HG03139 (cell line): ENCODE measurements around the gene PDE4DIP.
"Not testable (repeated sequence)": the region's sequence is repeated elsewhere in the genome, so short reads cannot be mapped to it uniquely, and the experiment has no call there.

Source experiments
- ATAC-seq: cut with Tn5 transposase; IDR thresholded peaks from one replicate; pipeline ENCODE4 v1.9.1; 2021; ENCODE audit not compliant: unreplicated experiment

Gene PDE4DIP

DNA sequence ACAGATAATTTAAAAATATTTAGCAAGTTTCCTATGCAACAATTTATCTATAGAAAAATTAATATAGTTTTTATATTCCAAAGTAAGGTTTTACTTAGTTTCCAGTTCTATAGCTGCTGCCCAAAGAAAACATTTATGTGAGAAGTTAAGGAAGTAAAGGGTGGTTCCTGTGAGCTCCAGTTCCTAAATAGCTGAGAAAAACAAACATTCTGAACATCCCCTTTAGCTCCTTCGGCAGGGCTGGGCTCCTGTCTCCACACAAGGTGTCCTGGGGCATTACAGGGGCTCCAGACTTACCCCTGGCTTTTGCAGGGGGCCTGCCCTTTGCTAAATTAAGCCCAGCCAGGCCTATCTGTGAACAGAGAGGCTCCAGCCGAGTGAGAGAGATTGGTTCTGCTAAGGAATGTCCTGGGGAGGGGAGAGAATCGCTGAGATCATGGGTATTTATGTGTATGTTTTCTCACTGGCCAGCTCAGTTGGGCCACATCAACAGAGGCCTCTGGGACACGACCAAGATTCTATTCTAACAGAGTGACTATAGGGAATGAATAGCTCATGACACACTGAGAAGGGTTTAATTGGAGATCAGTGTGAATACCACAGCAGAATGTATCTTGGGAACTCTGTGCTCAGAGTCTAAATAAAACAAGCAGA is 72.6 kb downstream of the PDE4DIP start:
- ATAC-seq: not testable (repeated sequence)

DNA sequence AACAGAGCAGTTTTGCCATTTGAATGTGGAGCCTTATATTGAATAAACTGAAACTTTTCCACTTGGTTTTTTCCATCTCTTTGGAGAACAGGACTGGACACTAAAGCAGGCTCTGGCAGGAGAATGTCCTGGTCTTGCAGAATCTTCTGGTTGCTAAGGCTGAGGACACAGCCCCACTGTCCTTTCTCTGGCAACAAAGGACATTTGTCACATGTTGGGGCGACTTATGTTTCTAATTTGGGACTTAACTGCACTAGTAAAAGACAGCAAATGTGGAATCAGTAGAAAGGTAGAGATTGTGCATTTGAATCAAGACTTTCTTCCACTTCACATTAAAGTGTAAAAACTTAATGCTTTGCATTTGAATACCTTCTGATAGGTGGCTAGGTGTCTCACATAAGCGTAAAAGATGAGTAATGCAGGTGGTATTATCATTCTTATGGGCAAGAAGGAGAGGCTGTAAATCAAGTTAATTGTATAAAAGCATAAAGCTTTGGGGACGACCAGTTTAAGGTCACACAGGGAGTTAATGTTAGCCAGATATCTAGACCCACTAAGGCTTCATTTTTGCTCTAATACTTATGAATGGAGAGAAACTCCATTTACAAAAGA is 74.7 kb downstream of the PDE4DIP start:
- not testable (repeated sequence) for ATAC-seq

DNA sequence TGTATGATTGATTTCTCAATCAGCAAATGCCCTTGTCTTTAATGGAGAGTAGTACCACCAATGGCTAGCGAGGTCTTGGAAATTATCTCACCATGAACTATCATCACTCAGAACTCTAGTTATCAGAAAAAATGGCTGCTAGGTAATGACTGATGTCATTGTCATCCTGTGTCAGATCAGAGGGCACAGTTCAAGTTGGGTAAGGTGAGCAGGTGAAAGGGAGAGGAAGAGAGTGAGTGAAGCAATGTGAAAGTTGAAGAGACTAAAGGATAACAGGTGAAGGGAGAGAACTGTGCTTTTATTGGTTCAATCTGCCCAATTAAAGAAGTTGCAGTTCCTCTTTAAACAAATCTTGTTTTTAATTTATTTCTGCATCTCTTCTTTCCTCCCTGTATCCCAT is 76.8 kb downstream of the PDE4DIP start:
- ATAC-seq: not testable (repeated sequence)

DNA sequence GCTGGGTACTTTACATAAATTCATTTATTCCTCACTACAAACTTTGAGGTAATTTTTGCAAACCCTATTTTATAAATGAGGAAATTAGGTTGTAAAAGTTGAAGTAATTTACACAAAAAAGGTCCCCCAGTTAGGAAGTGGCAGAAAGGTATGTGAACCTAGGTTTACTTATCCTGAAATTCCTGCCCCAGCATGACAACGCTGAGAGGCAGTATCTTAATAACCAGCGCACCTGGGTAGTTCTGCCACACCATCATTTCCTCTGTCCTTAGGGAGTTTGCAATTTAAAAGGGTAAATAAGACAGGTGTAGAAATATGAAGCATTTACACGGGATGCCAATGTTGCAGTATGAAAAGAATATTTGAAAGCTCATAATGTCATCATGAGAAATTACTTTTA is 79.6 kb downstream of the PDE4DIP start:
- ATAC-seq: not testable (repeated sequence)

GRCh38 chr1:148927645-148928044 is 83.4 kb downstream of the PDE4DIP start:
- ATAC-seq: not testable (repeated sequence)

GRCh38 chr1:148929253-148929652 is 85.0 kb downstream of the PDE4DIP start:
- ATAC-seq: not testable (repeated sequence)

- ATAC-seq: not testable (repeated sequence)
Observed at GRCh38 chr1:148935381-148936002, 91.3 kb downstream of the PDE4DIP start.

DNA sequence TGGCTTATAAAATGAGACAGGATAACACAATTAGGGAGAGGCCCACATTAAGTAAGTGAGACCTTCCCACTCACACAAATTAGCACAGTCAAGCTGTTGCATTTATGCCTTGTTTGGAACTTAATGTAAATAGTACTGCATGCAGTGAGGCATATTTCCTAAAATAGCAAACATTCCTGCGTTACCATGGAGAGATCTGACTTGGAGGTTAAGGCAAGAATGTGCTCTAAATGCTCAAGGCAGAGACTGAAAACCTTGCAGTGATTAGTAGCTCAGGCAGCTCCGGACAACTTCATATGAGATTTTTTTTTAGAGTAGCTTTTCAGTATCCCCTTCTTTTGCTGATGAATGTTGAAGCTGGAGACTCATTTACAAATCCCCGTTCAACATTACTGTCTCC is 98.7 kb downstream of the PDE4DIP start:
- not testable (repeated sequence) for ATAC-seq

DNA sequence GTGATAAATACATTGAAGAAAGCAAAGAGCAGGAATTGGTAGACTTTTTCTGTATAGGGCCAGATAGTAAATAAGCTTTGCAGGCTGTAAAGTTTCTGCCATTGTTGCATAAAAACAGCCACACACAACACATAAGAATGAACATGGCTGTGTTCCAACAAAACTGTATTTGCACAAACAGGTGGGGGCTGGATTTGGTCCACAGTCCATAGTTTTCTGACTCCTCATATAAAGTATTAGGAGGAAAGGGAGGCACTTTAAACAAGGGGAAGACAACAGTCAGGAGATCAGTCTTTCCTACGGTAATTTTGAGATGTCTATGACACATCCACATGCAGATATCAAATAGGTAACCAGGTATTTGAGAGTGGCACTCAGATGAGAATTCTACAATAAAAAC is 100.9 kb downstream of the PDE4DIP start:
- ATAC-seq: not testable (repeated sequence)

DNA sequence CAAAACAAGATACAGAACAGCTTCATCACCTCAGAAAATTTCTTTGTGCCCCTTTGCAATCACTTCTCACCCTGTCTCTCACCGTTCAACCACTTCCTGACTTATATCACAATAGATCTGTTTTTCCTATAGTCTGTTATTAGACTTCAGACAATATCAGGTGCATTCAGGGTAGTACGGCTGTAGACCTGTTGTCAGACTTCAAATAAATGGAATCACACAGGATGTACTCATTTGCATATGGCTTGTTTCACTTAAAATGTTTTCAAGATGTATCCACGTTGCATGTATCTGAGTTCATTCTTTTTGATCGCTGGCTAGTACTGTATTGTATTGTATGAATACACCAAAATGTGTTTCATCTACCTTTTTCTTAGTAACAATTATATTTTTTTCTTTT is 104.5 kb downstream of the PDE4DIP start:
- ATAC-seq: not testable (repeated sequence)

DNA sequence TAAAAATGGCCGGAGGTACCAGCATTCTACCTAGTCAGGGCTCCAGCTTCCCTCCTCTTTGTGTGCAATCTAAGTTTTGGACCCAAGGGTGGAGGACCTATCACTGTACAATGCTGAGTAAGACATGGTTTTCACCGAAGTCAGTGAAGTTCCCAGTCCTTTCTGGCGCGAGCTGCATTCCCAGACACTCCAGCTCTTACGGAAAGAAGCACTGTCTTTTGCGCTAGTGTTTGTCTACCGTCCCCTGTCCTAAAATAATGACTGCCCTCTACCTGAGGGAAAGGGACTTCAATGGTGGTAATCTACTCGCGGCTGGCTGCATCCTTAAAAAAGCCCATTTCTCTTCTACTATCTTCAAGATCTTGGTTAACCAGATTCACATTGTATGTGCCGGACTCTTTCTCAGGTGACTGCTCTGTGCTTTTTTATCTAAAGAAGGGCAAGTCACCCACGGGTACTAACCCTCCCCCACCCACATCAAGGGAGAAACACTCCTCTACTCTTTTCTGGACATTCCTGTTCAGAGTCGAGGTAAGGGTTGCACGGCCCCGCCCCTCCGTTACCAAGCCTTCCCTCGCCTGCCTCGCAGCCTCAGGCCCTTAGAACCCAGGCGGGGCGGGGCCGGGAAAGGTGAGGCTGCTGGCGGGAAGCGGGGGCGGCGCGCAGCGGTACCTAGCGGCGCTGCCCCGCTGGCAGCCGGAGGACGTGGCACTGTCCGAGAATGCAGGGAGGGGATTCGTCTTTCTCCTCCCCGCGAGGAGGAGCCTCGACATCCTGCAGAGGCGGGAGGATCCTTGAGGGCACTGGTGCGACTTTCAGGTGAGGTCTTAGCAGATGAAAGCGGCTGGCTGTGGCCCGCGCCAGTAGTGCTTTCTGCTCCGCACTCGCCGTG is 107.4 kb downstream of the PDE4DIP start:
- ATAC-seq: peak; percentile 58

GRCh38 chr1:148952253-148952937 is 108.2 kb downstream of the PDE4DIP start:
- ATAC-seq: peak; percentile 79

DNA sequence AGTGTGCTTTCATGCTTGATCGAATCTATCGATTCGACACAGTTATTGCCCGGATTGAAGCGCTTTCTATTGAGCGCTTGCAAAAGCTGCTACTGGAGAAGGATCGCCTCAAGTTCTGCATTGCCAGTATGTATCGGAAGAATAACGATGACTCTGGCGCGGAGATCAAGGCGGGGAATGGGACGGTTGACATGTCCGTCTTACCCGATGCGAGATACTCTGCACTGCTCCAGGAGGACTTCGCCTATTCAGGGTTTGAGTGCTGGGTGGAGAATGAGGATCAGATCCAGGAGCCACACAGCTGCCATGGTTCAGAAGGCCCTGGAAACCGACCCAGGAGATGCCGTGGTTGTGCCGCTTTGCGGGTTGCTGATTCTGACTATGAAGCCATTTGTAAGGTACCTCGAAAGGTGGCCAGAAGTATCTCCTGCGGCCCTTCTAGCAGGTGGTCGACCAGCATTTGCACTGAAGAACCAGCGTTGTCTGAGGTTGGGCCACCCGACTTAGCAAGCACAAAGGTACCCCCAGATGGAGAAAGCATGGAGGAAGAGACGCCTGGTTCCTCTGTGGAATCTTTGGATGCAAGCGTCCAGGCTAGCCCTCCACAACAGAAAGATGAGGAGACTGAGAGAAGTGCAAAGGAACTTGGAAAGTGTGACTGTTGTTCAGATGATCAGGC is 108.8 kb downstream of the PDE4DIP start:
- not testable (repeated sequence) for ATAC-seq

DNA sequence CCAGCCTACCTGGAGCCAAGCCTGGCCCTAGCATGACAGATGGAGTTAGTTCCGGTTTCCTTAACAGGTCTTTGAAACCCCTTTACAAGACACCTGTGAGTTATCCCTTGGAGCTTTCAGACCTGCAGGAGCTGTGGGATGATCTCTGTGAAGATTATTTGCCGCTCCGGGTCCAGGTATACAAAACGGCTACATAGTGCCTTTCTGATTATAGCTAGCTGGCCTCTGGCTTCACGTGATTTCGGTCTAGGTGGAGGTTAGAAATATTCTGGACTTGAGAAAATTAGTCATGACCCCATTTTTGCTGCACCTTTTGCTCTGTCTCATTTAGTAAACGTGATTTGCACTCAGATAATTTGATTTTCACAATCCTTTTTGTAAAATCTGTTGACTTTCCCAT is 109.5 kb downstream of the PDE4DIP start:
- not testable (repeated sequence) for ATAC-seq

DNA sequence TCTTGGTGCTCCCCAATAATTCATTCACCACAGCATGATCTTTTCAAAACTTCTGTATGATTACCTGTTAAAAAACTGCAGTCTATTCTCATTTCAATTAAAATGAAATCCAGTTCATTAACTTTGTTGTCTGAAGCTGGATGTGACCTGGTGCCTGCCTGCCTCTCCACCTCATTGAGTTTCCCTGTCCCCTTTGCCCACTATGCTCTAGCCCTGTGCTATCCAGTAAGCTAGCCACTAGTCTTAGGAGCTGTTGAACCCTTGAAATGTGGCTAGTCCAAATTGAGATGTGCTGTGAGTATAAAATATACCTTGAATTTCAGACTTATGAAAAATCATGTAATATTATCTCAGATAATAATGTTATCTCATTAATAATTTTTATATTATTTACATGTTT is 114.1 kb downstream of the PDE4DIP start:
- not testable (repeated sequence) for ATAC-seq

DNA sequence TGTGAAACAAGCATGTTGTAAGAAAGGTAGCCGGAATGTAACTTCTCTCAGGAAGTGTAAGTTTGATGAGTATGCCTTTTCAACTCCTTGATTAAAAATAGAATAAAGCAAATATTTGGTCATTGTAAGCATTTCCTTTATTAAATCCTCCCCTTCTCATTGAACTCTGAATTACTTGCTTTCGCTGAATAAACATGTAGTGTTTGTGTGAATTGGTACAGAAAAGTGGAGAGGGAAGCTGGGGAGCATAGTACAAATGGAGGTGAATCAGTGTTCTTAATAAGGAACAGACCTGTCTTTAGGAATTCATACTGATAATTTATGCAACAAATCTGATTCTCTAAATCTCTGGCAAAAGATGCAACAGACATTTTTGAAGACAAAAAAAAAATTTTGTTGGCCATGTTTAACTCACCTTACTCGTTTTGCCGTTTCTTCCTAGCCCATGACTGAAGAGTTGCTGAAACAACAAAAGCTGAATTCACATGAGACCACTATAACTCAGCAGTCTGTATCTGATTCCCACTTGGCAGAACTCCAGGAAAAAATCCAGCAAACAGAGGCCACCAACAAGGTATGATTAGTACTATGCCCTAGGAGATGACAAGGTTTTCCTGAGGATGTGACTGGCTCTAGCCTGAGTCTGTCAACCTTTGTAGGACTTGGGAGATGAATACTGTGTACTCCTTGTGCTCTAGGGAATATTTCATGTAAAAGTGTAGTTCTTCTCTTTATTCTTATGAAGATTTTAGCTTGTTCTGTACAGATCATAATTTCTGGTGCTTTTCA is 116.2 kb downstream of the PDE4DIP start:
- ATAC-seq: not testable (repeated sequence)

DNA sequence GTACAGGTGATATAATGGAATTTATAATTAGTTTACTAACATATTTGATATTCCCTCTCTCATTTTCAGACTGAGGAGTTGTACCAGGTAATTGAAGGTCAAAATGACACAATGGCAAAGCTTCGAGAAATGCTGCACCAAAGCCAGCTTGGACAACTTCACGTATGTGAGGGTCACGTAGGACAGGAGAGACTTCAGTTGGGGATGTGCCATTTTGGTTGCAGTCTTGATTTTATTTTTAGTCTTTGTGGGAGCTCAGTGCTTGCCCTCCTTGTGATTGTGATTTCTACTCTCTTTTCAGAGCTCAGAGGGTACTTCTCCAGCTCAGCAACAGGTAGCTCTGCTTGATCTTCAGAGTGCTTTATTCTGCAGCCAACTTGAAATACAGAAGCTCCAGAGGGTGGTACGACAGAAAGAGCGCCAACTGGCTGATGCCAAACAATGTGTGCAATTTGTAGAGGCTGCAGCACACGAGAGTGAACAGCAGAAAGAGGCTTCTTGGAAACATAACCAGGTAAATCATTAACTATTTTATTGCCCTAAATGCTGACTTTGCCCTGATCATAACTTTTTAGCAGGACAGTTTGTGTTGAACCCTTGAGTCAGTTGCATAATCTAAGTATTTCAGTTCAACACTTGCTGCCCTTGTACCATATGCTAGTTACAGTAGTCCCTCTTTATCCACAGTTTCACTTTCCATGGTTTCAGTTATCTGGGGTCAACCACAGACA is 118.1 kb downstream of the PDE4DIP start:
- ATAC-seq: not testable (repeated sequence)

GRCh38 chr1:148966084-148966483 is 121.9 kb downstream of the PDE4DIP start:
- peak; percentile 79 for ATAC-seq

DNA sequence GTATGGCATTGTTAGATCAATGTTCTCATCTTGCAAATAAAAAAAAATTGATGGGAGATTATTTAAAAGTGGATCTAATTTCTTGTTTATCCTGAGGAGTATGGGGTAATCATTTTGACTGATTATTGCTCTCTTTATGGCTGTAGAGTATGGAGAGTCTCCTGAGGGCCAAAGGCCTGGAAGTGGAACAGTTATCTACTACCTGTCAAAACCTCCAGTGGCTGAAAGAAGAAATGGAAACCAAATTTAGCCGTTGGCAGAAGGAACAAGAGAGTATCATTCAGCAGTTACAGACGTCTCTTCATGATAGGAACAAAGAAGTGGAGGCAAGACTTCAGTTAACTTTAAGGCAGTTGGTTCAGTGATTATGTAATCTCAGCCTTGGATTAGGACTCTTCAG is 123.4 kb downstream of the PDE4DIP start:
- ATAC-seq: not testable (repeated sequence)
